HEK293 (cell line): ENCODE results near the gene SH3GL1.

Experiments used
- CTCF ChIP-seq: fragments of 450-650 bp; formaldehyde crosslinking; IDR thresholded peaks from 2 replicates; pipeline ENCODE4 v1.5.1; 2016; ENCODE audit warnings: missing biosample characterization, missing genetic modification characterization
- GLIS1 ChIP-seq: fragments of 450-650 bp; formaldehyde crosslinking; IDR thresholded peaks from 2 replicates; pipeline ENCODE4 v1.5.1; 2016; ENCODE audit warnings: missing biosample characterization, missing genetic modification characterization
- KLF9 ChIP-seq: fragments of 450-650 bp; formaldehyde crosslinking; IDR thresholded peaks from 2 replicates; pipeline ENCODE4 v1.5.1; 2016; ENCODE audit warnings: missing biosample characterization, missing genetic modification characterization, low read depth
- REPIN1 ChIP-seq: fragments of 450-650 bp; formaldehyde crosslinking; IDR thresholded peaks from 2 replicates; pipeline ENCODE4 v1.5.1; 2017; ENCODE audit warnings: missing biosample characterization, missing genetic modification characterization, low read depth
- YY1 ChIP-seq: fragments of 450-650 bp; formaldehyde crosslinking; IDR thresholded peaks from 2 replicates; pipeline ENCODE4 v1.5.1; 2018; ENCODE audit warnings: missing biosample characterization, missing genetic modification characterization
- ZBTB17 ChIP-seq: fragments of 450-650 bp; formaldehyde crosslinking; IDR thresholded peaks from 2 replicates; pipeline ENCODE4 v1.5.1; 2016; ENCODE audit warnings: missing biosample characterization, missing genetic modification characterization
- ZNF114 ChIP-seq: fragments of 450-650 bp; formaldehyde crosslinking; IDR thresholded peaks from 2 replicates; pipeline ENCODE4 v1.5.0; 2017; ENCODE audit warnings: missing biosample characterization, missing genetic modification characterization
- ZNF146 ChIP-seq: fragments of 450-650 bp; formaldehyde crosslinking; IDR thresholded peaks from 2 replicates; pipeline ENCODE4 v1.5.1; 2016; ENCODE audit warnings: missing biosample characterization, missing genetic modification characterization
- ZNF23 ChIP-seq: fragments of 450-650 bp; formaldehyde crosslinking; IDR thresholded peaks from 2 replicates; pipeline ENCODE4 v1.5.1; 2016; ENCODE audit warnings: missing biosample characterization, missing genetic modification characterization, borderline replicate concordance
- ZNF501 ChIP-seq: fragments of 450-650 bp; formaldehyde crosslinking; IDR thresholded peaks from 2 replicates; pipeline ENCODE4 v1.5.1; 2016; ENCODE audit warnings: missing biosample characterization, missing genetic modification characterization
- ZNF585B ChIP-seq: fragments of 450-650 bp; formaldehyde crosslinking; IDR thresholded peaks from 2 replicates; pipeline ENCODE4 v1.5.1; 2016; ENCODE audit warnings: missing biosample characterization, missing genetic modification characterization

GRCh38 chr19:4429771-4430171, 29.4 kb upstream of the SH3GL1 start:
- TF ChIP-seq ZNF23 (tag by site-specific recombination) (no peak), CTCF (no peak), KLF9 (no peak), ZNF114 (no peak), GLIS1 (tag by site-specific recombination) (no peak), ZNF146 (no peak), ZNF501 (no peak), REPIN1 (no peak), ZBTB17 (no peak), ZNF585B (no peak), YY1 (tag by site-specific recombination) (no peak)
